Measurements from ENCODE around the gene MTHFD1.

- TF ChIP-seq, protein P1, sequence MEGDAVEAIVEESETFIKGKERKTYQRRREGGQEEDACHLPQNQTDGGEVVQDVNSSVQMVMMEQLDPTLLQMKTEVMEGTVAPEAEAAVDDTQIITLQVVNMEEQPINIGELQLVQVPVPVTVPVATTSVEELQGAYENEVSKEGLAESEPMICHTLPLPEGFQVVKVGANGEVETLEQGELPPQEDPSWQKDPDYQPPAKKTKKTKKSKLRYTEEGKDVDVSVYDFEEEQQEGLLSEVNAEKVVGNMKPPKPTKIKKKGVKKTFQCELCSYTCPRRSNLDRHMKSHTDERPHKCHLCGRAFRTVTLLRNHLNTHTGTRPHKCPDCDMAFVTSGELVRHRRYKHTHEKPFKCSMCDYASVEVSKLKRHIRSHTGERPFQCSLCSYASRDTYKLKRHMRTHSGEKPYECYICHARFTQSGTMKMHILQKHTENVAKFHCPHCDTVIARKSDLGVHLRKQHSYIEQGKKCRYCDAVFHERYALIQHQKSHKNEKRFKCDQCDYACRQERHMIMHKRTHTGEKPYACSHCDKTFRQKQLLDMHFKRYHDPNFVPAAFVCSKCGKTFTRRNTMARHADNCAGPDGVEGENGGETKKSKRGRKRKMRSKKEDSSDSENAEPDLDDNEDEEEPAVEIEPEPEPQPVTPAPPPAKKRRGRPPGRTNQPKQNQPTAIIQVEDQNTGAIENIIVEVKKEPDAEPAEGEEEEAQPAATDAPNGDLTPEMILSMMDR (IDR thresholded peaks at IDR 0.05) = no peak
- no peak for TF ChIP-seq POLR2A (IDR thresholded peaks at IDR 0.05)
Measured at GRCh38 chr14:64461221-64461620, 73.1 kb downstream of the MTHFD1 start.

All from heart left ventricle (tissue), 13 donors.